Astrocyte of the hippocampus (primary cell): ENCODE results near the gene CCM2.
"Not testable (repeated sequence)": the region's sequence is repeated elsewhere in the genome, so short reads cannot be mapped to it uniquely, and the experiment has no call there.

Experiments used
- DNase-seq: peaks from one replicate; pipeline ENCODE4 v3.0.0; 2011; ENCODE audit warnings: low read depth, low spot score

CCM2 gene

GRCh38 chr7:45100761-45101480 is 100.9 kb downstream of the CCM2 start:
- DNase-seq, result no peak

GRCh38 chr7:45101748-45102147 is 101.7 kb downstream of the CCM2 start:
- DNase-seq, result no peak

- no peak for DNase-seq
Observed at GRCh38 chr7:45102785-45103712, 103.0 kb downstream of the CCM2 start.

- no peak for DNase-seq
Observed at GRCh38 chr7:45103958-45104843, 104.2 kb downstream of the CCM2 start.

GRCh38 chr7:45104844-45105587 is 105.0 kb downstream of the CCM2 start:
- no peak for DNase-seq

GRCh38 chr7:45105588-45106188 is 105.7 kb downstream of the CCM2 start:
- DNase-seq, result no peak

GRCh38 chr7:45106820-45107219 is 106.8 kb downstream of the CCM2 start:
- no peak for DNase-seq

- no peak for DNase-seq
Observed at GRCh38 chr7:45107356-45107755, 107.4 kb downstream of the CCM2 start.

GRCh38 chr7:45108863-45109262 is 108.9 kb downstream of the CCM2 start:
- DNase-seq, result no peak

- peak; percentile 98 for DNase-seq
Observed at GRCh38 chr7:45111298-45112223, 111.6 kb downstream of the CCM2 start, which contains the start of gene TBRG4. Gene TBRG4, minus strand, starts transcription at chr7:45111697. Its CDS starts 2,460 bp downstream, at chr7:45109237.

GRCh38 chr7:45112648-45113047 is 112.6 kb downstream of the CCM2 start:
- peak; percentile 46 for DNase-seq

GRCh38 chr7:45114257-45114656 is 114.3 kb downstream of the CCM2 start:
- DNase-seq, result not testable (repeated sequence)

GRCh38 chr7:45114926-45115325 is 114.9 kb downstream of the CCM2 start:
- no peak for DNase-seq

- no peak for DNase-seq
Observed at GRCh38 chr7:45116048-45116447, 116.0 kb downstream of the CCM2 start.

GRCh38 chr7:45117582-45117981 is 117.6 kb downstream of the CCM2 start:
- no peak for DNase-seq

GRCh38 chr7:45118292-45118691 is 118.3 kb downstream of the CCM2 start:
- DNase-seq, result no peak

GRCh38 chr7:45118889-45119331 is 118.9 kb downstream of the CCM2 start:
- DNase-seq, result no peak

- DNase-seq, result no peak
Observed at GRCh38 chr7:45119550-45119949, 119.5 kb downstream of the CCM2 start.
